A549 (cell line): ENCODE data around the gene INCA1. TPM values are rescaled to one million over a fixed set of nuclear protein-coding genes. Genes with fewer than 3 reads are reported as not detected.
A peak's percentile ranks its signal among the peaks of the same experiment; 100 is the strongest.

Experiments
- ATAC-seq, 2 experiments: fragments of 200-7000 bp in 1 of 2; fragments of >200 bp in 1 of 2; cut with Nextera tagmentation in 1 of 2; cut with Tn5 transposase in 1 of 2; 3 replicates each; pipeline versions ENCODE4 v1.8.0 to v1.9.1; 2018 to 2020; ENCODE audit warnings: mild to moderate bottlenecking in 1 of 2, moderate library complexity in 1 of 2
- CTCF ChIA-PET: fragments of 300-600 bp; sonication (Branson Sonifier 250); formaldehyde crosslinking; extraction: SDS; loops from one replicate; lab custom pipeline; 2021; ENCODE audit warnings: antibody characterized with exemption, inconsistent platforms; lab: Yijun Ruan, JAX
- POLR2A ChIA-PET: fragments of 350-600 bp; formaldehyde crosslinking; extraction: SDS; loops from one replicate; lab custom pipeline; 2021; ENCODE audit warnings: antibody characterized with exemption, inconsistent platforms; lab: Yijun Ruan, JAX
- DNase-seq, 2 experiments: peaks; one replicate each; pipeline versions ENCODE4 v3.0.0 to v3.0.0-alpha.2; 2011 to 2016; ENCODE audit warnings: low read depth in 1 of 2, low spot score in 1 of 2
- FAIRE-seq: peaks from 2 replicates; lab custom pipeline; 2011; peaks lifted over from hg19 to GRCh38; lab: Jason Lieb, UNC
- H3K27ac ChIP-seq, 2 experiments: fragments of >200 bp; sonication (Bioruptor Twin); formaldehyde crosslinking; 3 replicates each; pipeline ENCODE4 v1.5.1; 2016 to 2017
- H3K4me1 ChIP-seq: fragments of >200 bp; sonication (Bioruptor Twin); formaldehyde crosslinking; 3 replicates; pipeline ENCODE4 v1.6.1; 2016
- H3K4me2 ChIP-seq: fragments of >200 bp; sonication (Bioruptor Twin); formaldehyde crosslinking; 3 replicates; pipeline ENCODE4 v1.6.1; 2016
- H3K4me3 ChIP-seq: fragments of >200 bp; sonication (Bioruptor Twin); formaldehyde crosslinking; 3 replicates; pipeline ENCODE4 v1.5.1; 2016
- H3K9me3 ChIP-seq: fragments of >200 bp; sonication (Bioruptor Twin); formaldehyde crosslinking; 3 replicates; pipeline ENCODE4 v1.6.1; 2016
- BHLHE40 ChIP-seq: IDR thresholded peaks from 2 replicates; pipeline ENCODE4 v1.6.1; 2012; ENCODE audit warnings: low read depth, low read length, inconsistent platforms
- CBX2 ChIP-seq: fragments of 200-600 bp; sonication (generic); IDR thresholded peaks from 2 replicates; pipeline ENCODE4 v1.6.1; 2016; ENCODE audit warnings: low read depth, mild to moderate bottlenecking, borderline replicate concordance
- CBX8 ChIP-seq: fragments of 200-600 bp; sonication (generic); IDR thresholded peaks from 2 replicates; pipeline ENCODE4 v1.6.1; 2016
- CEBPB ChIP-seq, 2 experiments: fragments of >200 bp in 1 of 2; sonication (Bioruptor Twin) in 1 of 2; formaldehyde crosslinking in 1 of 2; IDR thresholded peaks; 2 replicates each; pipeline ENCODE4 v1.6.1; 2012 to 2016
- CHD4 ChIP-seq: fragments of 200-600 bp; sonication (generic); IDR thresholded peaks from 2 replicates; pipeline ENCODE4 v1.6.1; 2016; ENCODE audit warnings: antibody characterized with exemption, mild to moderate bottlenecking, borderline replicate concordance
- FOSL2 ChIP-seq, 2 experiments: fragments of 450-650 bp in 1 of 2; fragments of >200 bp in 1 of 2; sonication (Bioruptor Twin) in 1 of 2; formaldehyde crosslinking; IDR thresholded peaks; 2 replicates each; pipeline versions ENCODE4 v1.5.0 to v1.6.1; 2016 to 2020; ENCODE audit warnings: mild to moderate bottlenecking in 1 of 2, moderate library complexity in 1 of 2
- FOXS1 ChIP-seq: fragments of 250-450 bp; sonication (Bioruptor Pico); IDR thresholded peaks from 2 replicates; pipeline ENCODE4 v1.5.0; 2020; ENCODE audit warnings: mild to moderate bottlenecking, moderate library complexity
- GATA3 ChIP-seq: IDR thresholded peaks from 2 replicates; pipeline ENCODE4 v1.6.1; 2012; ENCODE audit warnings: borderline replicate concordance
- HOXA7 ChIP-seq: fragments of 250-450 bp; sonication (Bioruptor Pico); IDR thresholded peaks from 2 replicates; pipeline ENCODE4 v1.5.0; 2020; ENCODE audit warnings: mild to moderate bottlenecking, moderate library complexity
- HOXB13 ChIP-seq: fragments of 250-450 bp; sonication (Bioruptor Pico); IDR thresholded peaks from 2 replicates; pipeline ENCODE4 v1.5.0; 2020; ENCODE audit warnings: low read depth, mild to moderate bottlenecking, moderate library complexity
- HOXB5 ChIP-seq: fragments of 250-450 bp; sonication (Bioruptor Pico); IDR thresholded peaks from 2 replicates; pipeline ENCODE4 v1.5.0; 2020; ENCODE audit warnings: mild to moderate bottlenecking, moderate library complexity
- JUNB ChIP-seq: fragments of >200 bp; sonication (Bioruptor Twin); formaldehyde crosslinking; IDR thresholded peaks from 2 replicates; pipeline ENCODE4 v1.6.1; 2016
- KDM1A ChIP-seq: fragments of 200-600 bp; sonication (generic); IDR thresholded peaks from 2 replicates; pipeline ENCODE4 v1.6.1; 2016; ENCODE audit warnings: low read depth, mild to moderate bottlenecking
- MYC ChIP-seq: IDR thresholded peaks from 2 replicates; pipeline ENCODE4 v1.6.1; 2012; ENCODE audit warnings: mild to moderate bottlenecking, inconsistent platforms, low read length, improper control_type of control experiment, borderline replicate concordance
- NPAS2 ChIP-seq: fragments of 250-450 bp; sonication (Bioruptor Pico); IDR thresholded peaks from 2 replicates; pipeline ENCODE4 v1.8.0; 2022; ENCODE audit warnings: mild to moderate bottlenecking, moderate library complexity, borderline replicate concordance
- NR3C1 ChIP-seq: fragments of >200 bp; sonication (Bioruptor Twin); formaldehyde crosslinking; IDR thresholded peaks from 3 replicates; pipeline ENCODE4 v1.6.1; 2017
- PHF8 ChIP-seq: fragments of 200-600 bp; sonication (generic); IDR thresholded peaks from 2 replicates; pipeline ENCODE4 v1.6.1; 2016; ENCODE audit warnings: low read depth, mild to moderate bottlenecking, antibody characterized with exemption, moderate library complexity, borderline replicate concordance
- POLR2A ChIP-seq: IDR thresholded peaks from 2 replicates; pipeline ENCODE4 v1.6.1; 2012; ENCODE audit warnings: mild to moderate bottlenecking, low read length
- RARB ChIP-seq: fragments of 250-450 bp; sonication (Bioruptor Pico); IDR thresholded peaks from 2 replicates; pipeline ENCODE4 v1.8.0; 2021; ENCODE audit warnings: mild to moderate bottlenecking, moderate library complexity
- RCOR1 ChIP-seq: fragments of 150-350 bp; IDR thresholded peaks from 2 replicates; pipeline ENCODE4 v1.6.1; 2014; ENCODE audit warnings: antibody characterized with exemption, low read length, low read depth
- RNF2 ChIP-seq: fragments of 200-600 bp; sonication (generic); IDR thresholded peaks from 2 replicates; pipeline ENCODE4 v1.6.1; 2016; ENCODE audit warnings: low read depth, mild to moderate bottlenecking, antibody characterized with exemption, moderate library complexity, borderline replicate concordance
- ZC3H11A ChIP-seq: fragments of 450-650 bp; IDR thresholded peaks from 2 replicates; pipeline ENCODE4 v1.6.1; 2014; ENCODE audit warnings: antibody characterized with exemption, mild to moderate bottlenecking
- WGBS: methylation state at CpG from one replicate; pipeline ENCODE4 v1.1.6; 2017; ENCODE audit errors: missing lambda C conversion rate; 5-methylcytosine and 5-hydroxymethylcytosine counted together
- polyA plus RNA-seq, 4 experiments: library from polyadenylated mRNA; depleted of rRNA in 3 of 4; stranded (reverse); fragments of >200 nt; fragmentation: RNase III in 1 of 4; extraction: RNeasy Plus Mini Kit Qiagen cat#74134 plus additional on column Dnase treatment in 1 of 4; gene quantifications; 2 replicates in 3 of 4; 3 replicates in 1 of 4; pipeline ENCODE4 v1.2.3, GENCODE V29; 2011 to 2017
- TF ChIP-seq, protein P1 (sequence below): fragments of >200 bp; sonication (Bioruptor Twin); formaldehyde crosslinking; IDR thresholded peaks from 3 replicates; pipeline ENCODE4 v1.6.1; 2016
- TF ChIP-seq, protein P2 (sequence below): fragments of >200 bp; sonication (Bioruptor Twin); formaldehyde crosslinking; IDR thresholded peaks from 2 replicates; pipeline ENCODE4 v1.6.1; 2016
- TF ChIP-seq, protein P3 (sequence below): fragments of 150-350 bp; IDR thresholded peaks from 2 replicates; pipeline ENCODE4 v1.6.1; 2014; ENCODE audit warnings: low read depth, mild to moderate bottlenecking, low read length
- TF ChIP-seq, protein P4 (sequence below): fragments of >200 bp; sonication (Bioruptor Twin); formaldehyde crosslinking; IDR thresholded peaks from 3 replicates; pipeline ENCODE4 v1.5.1; 2016

Gene INCA1
- polyA plus RNA-seq, 2 of the 4 experiments (the other 2 are of a cell fraction), result 0.66 to 1.1 TPM

DNA sequence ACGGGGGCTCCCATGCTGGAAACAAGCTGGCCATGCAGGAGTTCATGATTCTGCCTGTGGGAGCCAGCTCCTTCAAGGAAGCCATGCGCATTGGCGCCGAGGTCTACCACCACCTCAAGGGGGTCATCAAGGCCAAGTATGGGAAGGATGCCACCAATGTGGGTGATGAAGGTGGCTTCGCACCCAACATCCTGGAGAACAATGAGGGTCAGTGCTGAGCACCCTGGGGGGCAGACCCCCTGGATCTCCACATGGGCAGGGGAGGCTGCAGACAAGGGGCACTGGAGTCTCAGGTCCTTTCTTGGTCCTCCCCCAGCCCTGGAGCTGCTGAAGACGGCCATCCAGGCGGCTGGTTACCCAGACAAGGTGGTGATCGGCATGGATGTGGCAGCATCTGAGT lies 42.2 kb downstream of the INCA1 start:
- DNase-seq, result no peak
- 96% methylated on average over 8 of the region's 8 CpGs for WGBS
- no peak for FAIRE-seq
- ChIA-PET POLR2A (interaction anchor here (0.6 kb wide), 2 partner anchors 251 to 437 kb away, joined by 3 read pairs; partner anchors contain the start of gene PELP1), CTCF (interaction anchor here (0.7 to 7.1 kb wide), 9 partner anchors 10 to 223 kb away, joined by 3 to 63 read pairs (median 4); partner anchors contain the start of genes CAMTA2, CHRNE, RNF167 and SLC25A11)
- no peaks in the 10 kb centered on the region for H3K9me3 ChIP-seq
- TF ChIP-seq NR3C1 (no peak), POLR2A (peak; percentile 18; the same call in 1 of the 2 replicates)
- no peak overlapping the region for H3K4me2 ChIP-seq
- no peak overlapping the region for H3K4me3 ChIP-seq
- no peak for ATAC-seq
- no peak overlapping the region for H3K27ac ChIP-seq
- H3K4me1 ChIP-seq, result peaks cover 27% of the 10 kb centered on the region

DNA sequence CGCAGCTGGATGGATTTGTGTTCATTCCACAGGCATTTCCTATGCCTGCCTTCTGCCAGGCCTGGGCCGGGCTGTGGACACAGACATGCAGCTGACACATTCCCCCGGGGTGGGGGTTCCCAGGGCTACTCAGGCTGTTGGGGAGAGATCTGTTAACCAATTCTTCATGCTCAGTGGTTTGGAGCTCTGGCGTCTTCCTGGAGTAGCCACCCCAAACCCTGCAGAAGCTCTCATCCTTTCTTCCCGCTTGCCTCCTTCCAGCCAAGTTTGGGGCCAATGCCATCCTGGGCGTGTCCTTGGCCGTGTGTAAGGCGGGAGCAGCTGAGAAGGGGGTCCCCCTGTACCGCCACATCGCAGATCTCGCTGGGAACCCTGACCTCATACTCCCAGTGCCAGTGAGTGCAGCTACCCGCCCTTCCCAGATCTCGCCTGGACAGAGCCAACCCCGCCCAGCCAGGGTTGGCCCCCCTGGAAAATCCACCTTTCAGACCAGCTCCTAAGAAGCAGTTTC lies 43.8 kb downstream of the INCA1 start:
- 93% methylated on average over 14 of the region's 14 CpGs for WGBS
- H3K9me3 ChIP-seq, result no peaks in the 10 kb centered on the region
- POLR2A ChIA-PET, result interaction anchor here (4.4 kb wide), 1 partner anchor 12 kb away, joined by 78 read pairs; the partner anchor contains the start of gene SPAG7

DNA sequence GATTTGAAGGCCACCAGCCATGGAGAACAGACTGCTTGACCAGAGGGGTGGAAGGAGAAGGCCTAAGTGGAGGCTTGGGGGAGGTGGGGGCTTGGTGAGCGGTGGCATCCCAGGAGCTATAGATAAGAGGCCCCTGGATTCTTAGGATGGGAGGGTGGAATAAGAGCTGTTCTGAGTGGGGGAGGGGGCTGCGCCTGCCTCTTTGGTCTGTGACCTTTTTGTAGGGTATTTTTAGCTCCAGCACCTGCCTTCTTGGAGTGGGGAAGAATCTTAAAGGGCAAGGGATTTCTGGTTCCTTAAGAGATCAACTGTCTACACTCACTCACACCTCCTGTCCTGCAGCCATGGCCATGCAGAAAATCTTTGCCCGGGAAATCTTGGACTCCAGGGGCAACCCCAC lies 45.8 kb downstream of the INCA1 start:
- peak overlapping the region; percentile 99 for H3K27ac ChIP-seq
- no peak for FAIRE-seq

More for the DNA sequence above, 43.8 kb downstream of the INCA1 start:
- H3K27ac ChIP-seq, result peak overlapping the region in 1 of 2 experiments; percentile 11; a peak in 2 of 6 replicates
- ATAC-seq (no peak), FAIRE-seq (no peak), DNase-seq (no peak)
- CTCF ChIA-PET, result interaction anchor here (1.1 to 7.1 kb wide), 5 partner anchors 12 to 44 kb away, joined by 4 to 63 read pairs (median 6); partner anchors contain the start of genes RNF167, SLC25A11 and SPAG7
- TF ChIP-seq GATA3 (no peak), FOSL2 (IDR thresholded peaks at IDR 0.05) (no peak), FOSL2 (CRISPR knock-in tag; IDR thresholded peaks at IDR 0.05) (no peak), CHD4 (no peak), FOXS1 (CRISPR knock-in tag) (no peak), CBX8 (no peak), CEBPB (IDR thresholded peaks at IDR 0.05) (no peak), HOXA7 (CRISPR knock-in tag) (no peak), HOXB5 (CRISPR knock-in tag) (no peak), RCOR1 (no peak), KDM1A (no peak), HOXB13 (no peak), ZC3H11A (no peak), NPAS2 (CRISPR knock-in tag) (no peak), RNF2 (no peak), RARB (CRISPR knock-in tag) (no peak), MYC (no peak), CBX2 (no peak), JUNB (no peak)
- TF ChIP-seq, protein P1, sequence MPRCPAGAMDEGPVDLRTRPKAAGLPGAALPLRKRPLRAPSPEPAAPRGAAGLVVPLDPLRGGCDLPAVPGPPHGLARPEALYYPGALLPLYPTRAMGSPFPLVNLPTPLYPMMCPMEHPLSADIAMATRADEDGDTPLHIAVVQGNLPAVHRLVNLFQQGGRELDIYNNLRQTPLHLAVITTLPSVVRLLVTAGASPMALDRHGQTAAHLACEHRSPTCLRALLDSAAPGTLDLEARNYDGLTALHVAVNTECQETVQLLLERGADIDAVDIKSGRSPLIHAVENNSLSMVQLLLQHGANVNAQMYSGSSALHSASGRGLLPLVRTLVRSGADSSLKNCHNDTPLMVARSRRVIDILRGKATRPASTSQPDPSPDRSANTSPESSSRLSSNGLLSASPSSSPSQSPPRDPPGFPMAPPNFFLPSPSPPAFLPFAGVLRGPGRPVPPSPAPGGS, result no peak
- TF ChIP-seq, protein P2, sequence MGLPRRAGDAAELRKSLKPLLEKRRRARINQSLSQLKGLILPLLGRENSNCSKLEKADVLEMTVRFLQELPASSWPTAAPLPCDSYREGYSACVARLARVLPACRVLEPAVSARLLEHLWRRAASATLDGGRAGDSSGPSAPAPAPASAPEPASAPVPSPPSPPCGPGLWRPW, result no peak
- peaks cover 27% of the 10 kb centered on the region for H3K4me1 ChIP-seq
- no peak overlapping the region for H3K4me3 ChIP-seq
- no peak overlapping the region for H3K4me2 ChIP-seq

More for the DNA sequence above, 45.8 kb downstream of the INCA1 start:
- TF ChIP-seq, protein P3, sequence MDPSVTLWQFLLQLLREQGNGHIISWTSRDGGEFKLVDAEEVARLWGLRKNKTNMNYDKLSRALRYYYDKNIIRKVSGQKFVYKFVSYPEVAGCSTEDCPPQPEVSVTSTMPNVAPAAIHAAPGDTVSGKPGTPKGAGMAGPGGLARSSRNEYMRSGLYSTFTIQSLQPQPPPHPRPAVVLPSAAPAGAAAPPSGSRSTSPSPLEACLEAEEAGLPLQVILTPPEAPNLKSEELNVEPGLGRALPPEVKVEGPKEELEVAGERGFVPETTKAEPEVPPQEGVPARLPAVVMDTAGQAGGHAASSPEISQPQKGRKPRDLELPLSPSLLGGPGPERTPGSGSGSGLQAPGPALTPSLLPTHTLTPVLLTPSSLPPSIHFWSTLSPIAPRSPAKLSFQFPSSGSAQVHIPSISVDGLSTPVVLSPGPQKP, result no peak
- TF ChIP-seq, protein P4, sequence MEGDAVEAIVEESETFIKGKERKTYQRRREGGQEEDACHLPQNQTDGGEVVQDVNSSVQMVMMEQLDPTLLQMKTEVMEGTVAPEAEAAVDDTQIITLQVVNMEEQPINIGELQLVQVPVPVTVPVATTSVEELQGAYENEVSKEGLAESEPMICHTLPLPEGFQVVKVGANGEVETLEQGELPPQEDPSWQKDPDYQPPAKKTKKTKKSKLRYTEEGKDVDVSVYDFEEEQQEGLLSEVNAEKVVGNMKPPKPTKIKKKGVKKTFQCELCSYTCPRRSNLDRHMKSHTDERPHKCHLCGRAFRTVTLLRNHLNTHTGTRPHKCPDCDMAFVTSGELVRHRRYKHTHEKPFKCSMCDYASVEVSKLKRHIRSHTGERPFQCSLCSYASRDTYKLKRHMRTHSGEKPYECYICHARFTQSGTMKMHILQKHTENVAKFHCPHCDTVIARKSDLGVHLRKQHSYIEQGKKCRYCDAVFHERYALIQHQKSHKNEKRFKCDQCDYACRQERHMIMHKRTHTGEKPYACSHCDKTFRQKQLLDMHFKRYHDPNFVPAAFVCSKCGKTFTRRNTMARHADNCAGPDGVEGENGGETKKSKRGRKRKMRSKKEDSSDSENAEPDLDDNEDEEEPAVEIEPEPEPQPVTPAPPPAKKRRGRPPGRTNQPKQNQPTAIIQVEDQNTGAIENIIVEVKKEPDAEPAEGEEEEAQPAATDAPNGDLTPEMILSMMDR, result no peak
- TF ChIP-seq GATA3 (no peak), BHLHE40 (no peak), HOXB13 (no peak), PHF8 (no peak)
- WGBS, result 71% methylated on average over 3 of the region's 3 CpGs
- H3K4me1 ChIP-seq, result peaks cover 28% of the 10 kb centered on the region
- peak overlapping the region; percentile 98 for H3K4me3 ChIP-seq
- H3K4me2 ChIP-seq, result peak overlapping the region; percentile 99
- ATAC-seq, result no peak
- ChIA-PET POLR2A (interaction anchor here (1.0 to 4.9 kb wide), 3 partner anchors 12 to 19 kb away, joined by 3 to 78 read pairs (median 68); partner anchors contain the start of genes RNF167, SLC25A11 and SPAG7), CTCF (interaction anchor here (1.1 to 7.1 kb wide), 7 partner anchors 14 to 110 kb away, joined by 4 to 63 read pairs (median 7); partner anchors contain the start of genes CAMTA2 and SPAG7)
- H3K9me3 ChIP-seq, result no peaks in the 10 kb centered on the region
- DNase-seq, result no peak
